A673 (cell line): Measurements from ENCODE around the gene RTN4RL1. TPM values are rescaled to one million over a fixed set of nuclear protein-coding genes. Genes with fewer than 3 reads are reported as not detected.

Source experiments
- BruUV-seq: library from RNA; stranded (reverse); fragments of 400-500 nt; replicated peaks from 2 replicates; lab custom pipeline; 2021; lab: Mats Ljungman, UMichigan
- CTCF ChIA-PET: fragments of 300-600 bp; sonication (Branson Sonifier 250); formaldehyde crosslinking; loops from one replicate; lab custom pipeline; 2022; ENCODE audit warnings: antibody characterized with exemption; lab: Charles Lee
- POLR2A ChIA-PET: fragments of 300-600 bp; sonication (Branson Sonifier 250); formaldehyde crosslinking; loops from one replicate; lab custom pipeline; 2022; ENCODE audit warnings: antibody characterized with exemption; ENCODE audit not compliant: low non-redundant PET; lab: Charles Lee
- DNase-seq: peaks from one replicate; pipeline ENCODE4 v3.0.0-alpha.2; 2015; ENCODE audit warnings: low spot score
- H3K27ac ChIP-seq: fragments of 200-600 bp; sonication (generic); 2 replicates; pipeline ENCODE4 v1.5.1; 2016; ENCODE audit warnings: mixed run types, low read depth, mild to moderate bottlenecking, mixed read lengths, antibody characterized with exemption, low read length; ENCODE audit not compliant: poor library complexity, severe bottlenecking
- H3K27me3 ChIP-seq: fragments of 200-600 bp; sonication (generic); replicated peaks from 2 replicates; pipeline ENCODE4 v1.6.1; 2017; ENCODE audit warnings: mixed run types, low read depth, mild to moderate bottlenecking, mixed read lengths, antibody characterized with exemption, low read length; ENCODE audit not compliant: insufficient read depth, poor library complexity
- H3K36me3 ChIP-seq: fragments of 200-600 bp; sonication (generic); 2 replicates; pipeline ENCODE4 v1.6.1; 2016; ENCODE audit warnings: mixed run types, mild to moderate bottlenecking, mixed read lengths, antibody characterized with exemption, low read length; ENCODE audit not compliant: insufficient read depth, poor library complexity, severe bottlenecking
- H3K4me1 ChIP-seq: fragments of 200-600 bp; sonication (generic); 2 replicates; pipeline ENCODE4 v1.6.1; 2017; ENCODE audit warnings: mixed run types, mild to moderate bottlenecking, mixed read lengths, antibody characterized with exemption, low read length; ENCODE audit not compliant: insufficient read depth, poor library complexity, severe bottlenecking
- H3K4me3 ChIP-seq: fragments of 200-600 bp; sonication (generic); 2 replicates; pipeline ENCODE4 v1.5.1; 2016; ENCODE audit warnings: low read depth, mixed run types, mild to moderate bottlenecking, mixed read lengths, low read length; ENCODE audit not compliant: poor library complexity, severe bottlenecking
- H3K9me3 ChIP-seq: fragments of 200-600 bp; sonication (generic); 2 replicates; pipeline ENCODE4 v1.6.1; 2016; ENCODE audit warnings: mixed run types, low read depth, mild to moderate bottlenecking, mixed read lengths, antibody characterized with exemption, low read length; ENCODE audit not compliant: poor library complexity, severe bottlenecking
- EZH2 ChIP-seq: fragments of 200-600 bp; sonication (generic); IDR thresholded peaks from 2 replicates; pipeline ENCODE4 v1.6.1; 2017; ENCODE audit warnings: borderline replicate concordance, low read depth, mild to moderate bottlenecking, mixed read lengths, antibody characterized with exemption, low read length; ENCODE audit not compliant: poor library complexity, severe bottlenecking
- intact Hi-C: fragments of 100-400 bp; cut with micrococcal nuclease; formaldehyde crosslinking; loops from one replicate; pipeline ENCODE4 v1.10.0; 2022; ENCODE audit not compliant: unreplicated experiment
- total RNA-seq: library from RNA; stranded (reverse); gene quantifications from 2 replicates; pipeline ENCODE4 v1.2.3, GENCODE V29; 2021
- TF ChIP-seq, protein P1 (sequence below): fragments of 300-800, 200-600 bp; sonication (generic); conservative IDR thresholded peaks from 2 replicates; pipeline ENCODE4 v1.5.1; 2017; ENCODE audit warnings: low read depth, mild to moderate bottlenecking, antibody characterized with exemption, low read length, moderate library complexity, mixed read lengths

The RTN4RL1 gene
- total RNA-seq, 1 experiment from 2014 or later, result 0.80 TPM

DNA sequence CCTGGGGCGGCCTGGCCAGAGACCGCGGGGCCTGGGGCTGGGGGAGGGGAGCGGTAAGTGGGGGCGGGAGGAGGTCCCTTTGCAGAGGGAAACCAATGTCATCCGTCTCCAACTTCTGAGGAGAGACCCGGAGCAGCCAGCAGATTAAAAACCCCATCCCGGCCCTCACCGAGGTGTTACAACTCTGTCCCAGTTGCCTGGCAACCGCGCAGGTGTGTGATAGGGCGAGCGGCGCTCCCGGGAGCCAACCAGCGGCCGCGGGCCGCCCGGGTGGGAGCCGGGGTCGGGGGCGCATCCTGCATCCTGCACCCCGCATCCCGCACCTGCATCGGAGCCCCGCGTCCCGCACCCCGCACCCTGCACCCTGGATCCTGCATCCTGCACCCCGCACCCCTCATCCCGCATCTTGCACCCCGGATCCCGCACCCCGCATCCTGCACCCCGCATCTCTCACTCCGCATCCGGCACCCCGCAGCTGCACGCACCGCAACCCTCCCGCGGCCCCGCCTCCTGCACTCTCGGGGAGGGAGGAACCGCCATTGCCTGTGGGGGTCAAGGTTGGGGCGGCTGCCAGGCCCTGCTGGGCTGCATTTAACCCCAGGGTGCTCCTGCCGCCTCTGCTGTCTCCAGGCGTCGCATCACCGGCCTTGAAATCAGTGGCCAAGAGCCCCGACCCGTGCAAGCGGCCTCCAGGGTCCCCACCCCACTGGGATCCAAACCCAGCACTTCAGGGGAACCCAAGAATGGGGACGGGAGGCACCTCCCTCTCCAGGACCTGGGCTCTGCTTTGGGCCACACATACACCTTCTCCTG, 47.3 kb downstream of the RTN4RL1 start:
- DNase-seq, result no peak
- Histone ChIP-seq H3K27ac (no peak overlapping the region), H3K4me1 (no peaks in the 10 kb centered on the region), H3K36me3 (no peaks in the 10 kb centered on the region), H3K4me3 (no peak overlapping the region), H3K27me3 (no peaks in the 10 kb centered on the region), H3K9me3 (no peaks in the 10 kb centered on the region)
- no TSS peak for BruUV-seq
- intact Hi-C loops, result no loop called here
- no peak for TF ChIP-seq EZH2
- TF ChIP-seq, protein P1, sequence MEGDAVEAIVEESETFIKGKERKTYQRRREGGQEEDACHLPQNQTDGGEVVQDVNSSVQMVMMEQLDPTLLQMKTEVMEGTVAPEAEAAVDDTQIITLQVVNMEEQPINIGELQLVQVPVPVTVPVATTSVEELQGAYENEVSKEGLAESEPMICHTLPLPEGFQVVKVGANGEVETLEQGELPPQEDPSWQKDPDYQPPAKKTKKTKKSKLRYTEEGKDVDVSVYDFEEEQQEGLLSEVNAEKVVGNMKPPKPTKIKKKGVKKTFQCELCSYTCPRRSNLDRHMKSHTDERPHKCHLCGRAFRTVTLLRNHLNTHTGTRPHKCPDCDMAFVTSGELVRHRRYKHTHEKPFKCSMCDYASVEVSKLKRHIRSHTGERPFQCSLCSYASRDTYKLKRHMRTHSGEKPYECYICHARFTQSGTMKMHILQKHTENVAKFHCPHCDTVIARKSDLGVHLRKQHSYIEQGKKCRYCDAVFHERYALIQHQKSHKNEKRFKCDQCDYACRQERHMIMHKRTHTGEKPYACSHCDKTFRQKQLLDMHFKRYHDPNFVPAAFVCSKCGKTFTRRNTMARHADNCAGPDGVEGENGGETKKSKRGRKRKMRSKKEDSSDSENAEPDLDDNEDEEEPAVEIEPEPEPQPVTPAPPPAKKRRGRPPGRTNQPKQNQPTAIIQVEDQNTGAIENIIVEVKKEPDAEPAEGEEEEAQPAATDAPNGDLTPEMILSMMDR, result no peak
- POLR2A ChIA-PET, result no interaction called here
- CTCF ChIA-PET, result no interaction called here

DNA sequence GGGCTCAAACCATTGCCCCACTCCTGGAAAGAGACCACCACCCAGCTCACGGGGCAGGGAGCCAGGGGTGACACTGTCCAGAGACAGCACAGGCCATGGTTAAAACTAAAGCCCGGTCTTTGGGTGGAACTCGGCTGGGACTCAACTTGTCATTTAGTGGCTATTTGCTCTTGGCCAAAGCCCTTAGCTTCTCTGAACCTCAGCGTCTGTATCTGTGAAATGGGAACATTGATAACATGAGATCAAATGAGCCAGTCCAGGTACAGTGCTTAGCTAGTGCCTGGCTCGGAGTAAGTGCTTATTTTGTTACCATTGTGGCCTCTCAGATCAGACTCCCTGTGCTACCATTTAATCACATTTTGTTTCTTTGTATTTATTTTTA, 48.5 kb downstream of the RTN4RL1 start:
- H3K4me3 ChIP-seq, result no peak overlapping the region
- TF ChIP-seq, protein P1, result no peak
- no peak for TF ChIP-seq EZH2
- BruUV-seq, result no TSS peak
- H3K4me1 ChIP-seq, result no peaks in the 10 kb centered on the region
- H3K9me3 ChIP-seq, result no peaks in the 10 kb centered on the region
- H3K27me3 ChIP-seq, result no peaks in the 10 kb centered on the region
- intact Hi-C loops, result no loop called here
- no peak for DNase-seq
- CTCF ChIA-PET, result no interaction called here
- H3K27ac ChIP-seq, result no peak overlapping the region
- POLR2A ChIA-PET, result no interaction called here
- no peaks in the 10 kb centered on the region for H3K36me3 ChIP-seq

DNA sequence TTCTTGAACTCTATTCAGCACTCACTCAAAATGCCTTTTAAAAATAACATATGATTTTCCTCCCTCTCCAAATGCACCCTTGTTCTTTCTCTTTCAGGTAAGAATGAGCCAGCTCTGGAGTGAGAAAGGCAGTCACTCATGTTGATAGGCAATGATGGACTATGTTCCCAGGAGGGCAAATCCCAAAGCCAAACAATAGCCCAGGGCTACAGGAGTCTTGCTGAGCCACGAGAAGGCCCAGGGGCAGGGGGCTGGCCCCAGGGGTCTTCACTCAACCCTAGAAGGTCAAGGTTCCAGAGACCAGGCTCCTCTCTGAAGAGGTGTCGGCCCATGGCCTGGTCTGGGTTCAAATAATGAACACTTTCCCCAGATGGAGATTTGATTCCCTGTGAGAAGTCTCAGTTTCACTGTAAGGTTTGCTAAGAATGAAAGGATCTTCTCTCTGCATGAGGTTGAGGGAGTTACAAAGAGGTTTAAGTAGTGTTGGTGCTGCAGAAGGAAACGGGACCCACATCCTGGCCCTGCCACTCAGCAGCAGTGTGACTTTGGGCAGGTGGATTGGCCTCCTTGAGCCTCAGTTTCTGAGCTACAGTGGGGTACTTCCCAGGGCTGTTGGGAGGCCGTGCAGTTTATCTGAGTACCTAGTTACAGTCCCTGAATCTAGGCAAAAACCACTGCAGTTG, 49.0 kb downstream of the RTN4RL1 start:
- POLR2A ChIA-PET, result interaction anchor here (0.5 kb wide), 1 partner anchor 621 kb away, joined by 8 read pairs; no protein-coding TSS in a partner anchor
- Histone ChIP-seq H3K27ac (no peak overlapping the region), H3K36me3 (no peaks in the 10 kb centered on the region), H3K27me3 (no peaks in the 10 kb centered on the region), H3K9me3 (no peaks in the 10 kb centered on the region), H3K4me1 (no peaks in the 10 kb centered on the region), H3K4me3 (no peak overlapping the region)
- no peak for DNase-seq
- no TSS peak for BruUV-seq
- no peak for TF ChIP-seq EZH2
- TF ChIP-seq, protein P1, result no peak
- intact Hi-C loops, result no loop called here
- CTCF ChIA-PET, result no interaction called here
